HCT116 (cell line): ENCODE data around the gene PCAT6.

Source experiments
- EZH2 ChIP-seq: fragments of 200-600 bp; sonication (generic); IDR thresholded peaks from 2 replicates; pipeline ENCODE4 v1.6.1; 2017; ENCODE audit warnings: antibody characterized with exemption, mixed run types
- POLR2A ChIP-seq: IDR thresholded peaks from 2 replicates; pipeline ENCODE4 v1.7.0; 2011; ENCODE audit warnings: borderline replicate concordance; ENCODE audit not compliant: insufficient read depth, insufficient read length; ENCODE audit errors: extremely low read depth
- POLR2AphosphoS5 ChIP-seq: IDR thresholded peaks from 2 replicates; pipeline ENCODE4 v1.6.1; 2011; ENCODE audit warnings: mild to moderate bottlenecking, low read depth, low read length, moderate library complexity
- RAD21 ChIP-seq: IDR thresholded peaks from 2 replicates; pipeline ENCODE4 v1.6.1; 2012; ENCODE audit warnings: low read depth, mild to moderate bottlenecking
- TF ChIP-seq, protein P1 (sequence below), 3 experiments: fragments of 200-600 bp in 1 of 3; sonication (generic) in 1 of 3; IDR thresholded peaks in 2 of 3; conservative IDR thresholded peaks in 1 of 3; 2 replicates each; pipeline ENCODE4 v1.5.1; 2012 to 2017; ENCODE audit warnings: low read depth in 2 of 3, low read length in 2 of 3, antibody characterized with exemption in 1 of 3, borderline replicate concordance in 1 of 3, control low read depth in 1 of 3, mild to moderate bottlenecking in 1 of 3, mixed read lengths in 1 of 3, mixed run types in 1 of 3, moderate library complexity in 1 of 3; ENCODE audit not compliant: insufficient read depth in 1 of 3

DNA sequence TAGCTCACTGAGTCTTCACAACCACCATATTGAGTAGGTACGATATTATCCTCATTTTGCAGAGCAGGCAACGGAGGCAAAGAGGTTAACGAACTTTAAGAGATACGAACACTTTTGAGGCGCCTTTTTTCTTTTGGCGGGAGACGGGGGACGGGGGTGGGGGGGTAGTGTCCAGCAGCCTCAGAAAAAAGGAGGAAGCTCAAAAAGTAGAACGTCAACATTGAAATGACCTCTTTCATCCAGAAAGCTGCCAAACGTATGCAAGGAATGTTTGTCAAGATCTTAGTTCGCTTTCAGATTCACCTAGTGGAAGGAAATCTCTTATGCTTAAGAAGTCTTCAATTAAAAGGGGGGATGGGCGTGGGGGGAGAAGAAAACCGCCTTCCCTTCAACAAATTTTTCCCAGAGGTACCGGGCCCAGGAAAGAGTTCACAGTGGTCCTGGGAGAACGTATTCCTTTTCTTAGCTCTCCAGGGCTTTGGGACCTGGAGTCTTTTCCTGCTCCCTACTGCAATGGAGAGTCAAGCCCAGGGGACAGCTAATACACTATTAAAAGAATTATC lies 1.1 kb upstream of the PCAT6 start:
- TF ChIP-seq POLR2AphosphoS5 (no peak), RAD21 (no peak), POLR2A (no peak), EZH2 (no peak)
- TF ChIP-seq, protein P1, sequence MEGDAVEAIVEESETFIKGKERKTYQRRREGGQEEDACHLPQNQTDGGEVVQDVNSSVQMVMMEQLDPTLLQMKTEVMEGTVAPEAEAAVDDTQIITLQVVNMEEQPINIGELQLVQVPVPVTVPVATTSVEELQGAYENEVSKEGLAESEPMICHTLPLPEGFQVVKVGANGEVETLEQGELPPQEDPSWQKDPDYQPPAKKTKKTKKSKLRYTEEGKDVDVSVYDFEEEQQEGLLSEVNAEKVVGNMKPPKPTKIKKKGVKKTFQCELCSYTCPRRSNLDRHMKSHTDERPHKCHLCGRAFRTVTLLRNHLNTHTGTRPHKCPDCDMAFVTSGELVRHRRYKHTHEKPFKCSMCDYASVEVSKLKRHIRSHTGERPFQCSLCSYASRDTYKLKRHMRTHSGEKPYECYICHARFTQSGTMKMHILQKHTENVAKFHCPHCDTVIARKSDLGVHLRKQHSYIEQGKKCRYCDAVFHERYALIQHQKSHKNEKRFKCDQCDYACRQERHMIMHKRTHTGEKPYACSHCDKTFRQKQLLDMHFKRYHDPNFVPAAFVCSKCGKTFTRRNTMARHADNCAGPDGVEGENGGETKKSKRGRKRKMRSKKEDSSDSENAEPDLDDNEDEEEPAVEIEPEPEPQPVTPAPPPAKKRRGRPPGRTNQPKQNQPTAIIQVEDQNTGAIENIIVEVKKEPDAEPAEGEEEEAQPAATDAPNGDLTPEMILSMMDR (IDR thresholded peaks at IDR 0.05 in 2 of 3, conservative IDR thresholded peaks at IDR 0.05 in 1 of 3; ENCODE audit: borderline replicate concordance in 1 of 3, insufficient read depth in 1 of 3, low read depth in 2 of 3, low read length in 2 of 3), result no peak
